NK-92 (cell line): ENCODE data around the gene LRFN2.
A peak's percentile ranks its signal among the peaks of the same experiment; 100 is the strongest.

ENCODE experiments used
- DNase-seq: peaks from one replicate; lab custom pipeline; 2025; ENCODE audit not compliant: unreplicated experiment; lab: John Stamatoyannopoulos, UW

Gene LRFN2

DNA sequence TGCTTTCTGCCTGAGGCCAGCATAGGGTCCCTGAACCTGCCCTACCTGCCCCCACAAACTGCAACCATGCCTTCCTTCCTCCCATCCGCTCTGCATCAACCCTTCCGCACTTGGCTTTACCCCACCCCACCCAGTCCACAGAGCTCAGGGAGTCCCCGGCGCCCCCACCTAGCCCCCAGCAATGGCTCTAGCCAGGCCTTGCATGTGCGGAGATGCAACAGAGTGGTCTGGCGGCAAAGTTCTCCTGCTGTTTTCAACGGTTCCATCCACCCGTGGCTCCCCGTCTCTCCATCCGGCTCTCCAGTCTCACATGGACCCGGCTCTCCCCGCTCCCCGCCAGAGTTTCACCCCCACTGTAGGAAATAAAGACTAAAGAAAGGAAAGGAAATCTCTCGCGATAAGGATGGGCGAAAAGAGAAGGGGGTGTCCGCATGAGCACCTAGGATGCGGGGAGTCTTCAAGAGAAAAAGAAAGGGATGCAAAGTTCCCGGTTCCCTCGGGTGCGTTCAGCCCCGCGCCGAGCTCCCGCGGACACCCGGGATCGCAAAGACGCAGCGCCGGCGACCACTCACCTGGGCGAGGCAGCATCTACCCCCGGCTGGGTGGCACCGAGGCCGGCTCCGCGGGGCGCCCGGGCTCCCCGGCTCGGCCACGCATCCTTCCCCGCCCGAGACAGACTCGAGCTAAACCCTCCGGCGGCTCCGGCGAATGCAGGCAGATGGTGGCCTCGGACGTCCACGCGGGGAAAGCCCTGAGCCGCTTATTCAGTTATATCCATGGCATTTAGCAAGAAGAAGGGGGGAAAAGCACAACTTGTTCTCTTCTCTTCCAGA lies 579 bp downstream of the LRFN2 start:
- no peak for DNase-seq

DNA sequence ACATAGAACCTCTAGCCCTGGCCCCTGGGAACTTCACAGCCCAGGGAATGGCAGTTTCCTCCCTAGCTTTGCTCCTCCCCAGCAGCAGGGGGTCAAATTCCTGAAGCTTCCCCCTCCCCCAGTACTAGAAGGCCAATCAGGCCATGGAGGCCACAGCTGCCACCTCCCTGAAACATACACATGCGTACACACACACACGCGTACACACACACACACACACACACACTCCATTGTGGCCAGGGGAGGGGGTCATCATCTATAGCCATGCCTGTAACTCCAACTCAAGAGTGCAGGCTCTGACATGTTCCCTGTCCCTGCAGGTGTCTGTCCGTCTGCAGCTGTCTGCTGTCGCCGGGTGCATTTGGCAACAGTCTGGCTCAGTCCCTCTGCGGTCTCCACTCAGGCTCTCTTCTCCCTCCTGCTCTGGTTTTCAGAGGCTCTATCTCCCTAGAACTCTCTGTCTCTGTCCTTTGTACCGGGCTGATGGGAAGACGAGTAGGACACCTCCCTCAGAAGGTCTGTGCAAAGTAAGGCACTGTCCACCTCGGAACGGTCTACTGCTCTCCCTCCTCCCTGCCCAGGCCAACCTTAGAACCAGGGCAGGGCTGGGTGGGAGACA lies 1.4 kb downstream of the LRFN2 start:
- DNase-seq, result no peak

DNA sequence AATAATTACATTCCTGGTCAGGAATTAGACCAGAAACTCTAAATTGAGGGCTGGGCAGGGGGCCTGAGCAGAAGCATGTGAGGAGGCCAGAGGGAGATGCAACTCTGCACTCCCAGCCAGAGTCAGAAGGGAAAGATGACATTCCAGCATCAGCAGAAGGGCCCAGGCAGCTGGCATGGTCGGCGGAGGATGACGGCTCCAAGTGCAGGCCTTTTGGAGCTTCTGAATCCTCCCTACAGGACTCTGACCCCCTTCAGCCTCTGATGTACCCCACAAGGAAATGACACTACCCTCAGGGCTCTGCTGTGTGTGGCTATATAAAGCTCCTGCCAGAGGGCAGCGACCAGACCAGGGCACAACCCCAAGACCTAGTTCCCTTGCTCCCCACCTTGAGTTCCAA lies 1.9 kb downstream of the LRFN2 start:
- no peak for DNase-seq

DNA sequence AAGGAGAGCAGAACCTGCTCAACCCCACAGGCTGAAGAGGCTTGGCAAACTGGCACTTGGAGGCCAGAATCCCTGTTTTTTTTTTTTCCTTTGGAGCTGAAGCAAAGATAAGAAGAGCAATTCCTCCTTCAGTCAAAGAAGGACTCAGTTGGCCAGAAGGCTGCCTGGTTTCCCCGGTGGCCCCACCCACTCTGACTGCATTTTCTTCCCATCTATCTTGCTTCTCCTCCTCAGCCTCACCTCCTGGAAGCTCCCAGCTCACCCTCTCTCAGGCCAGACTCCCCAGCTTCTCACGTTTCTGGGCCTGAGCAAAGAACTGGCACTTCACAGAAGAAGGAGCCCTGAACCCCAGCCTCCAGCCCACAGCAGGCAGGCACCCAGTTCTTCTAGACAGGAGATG lies 2.4 kb downstream of the LRFN2 start:
- DNase-seq, result no peak

- DNase-seq, result peak; percentile 11
Measured at GRCh38 chr6:40583709-40584108, 3.5 kb downstream of the LRFN2 start.

DNA sequence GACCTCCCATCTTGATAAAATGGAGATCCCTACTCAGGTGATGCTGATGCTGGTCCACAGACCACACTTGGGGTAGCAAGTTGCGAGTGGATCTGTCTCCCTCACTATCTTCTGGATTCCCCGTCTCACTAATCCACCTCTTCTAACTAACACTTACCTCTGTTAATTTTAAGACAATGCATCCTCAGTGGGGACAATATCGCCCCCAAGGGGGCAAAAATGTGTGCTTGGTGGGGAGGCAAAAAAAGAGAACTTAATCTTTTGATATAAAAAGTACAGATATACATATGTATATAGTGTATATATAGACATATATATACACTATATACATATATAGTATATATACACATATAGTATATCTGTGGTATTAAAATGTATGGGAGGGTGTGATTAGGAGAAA lies 4.3 kb downstream of the LRFN2 start:
- no peak for DNase-seq

- DNase-seq, result no peak
Measured at GRCh38 chr6:40579101-40579500, 8.1 kb downstream of the LRFN2 start.

DNA sequence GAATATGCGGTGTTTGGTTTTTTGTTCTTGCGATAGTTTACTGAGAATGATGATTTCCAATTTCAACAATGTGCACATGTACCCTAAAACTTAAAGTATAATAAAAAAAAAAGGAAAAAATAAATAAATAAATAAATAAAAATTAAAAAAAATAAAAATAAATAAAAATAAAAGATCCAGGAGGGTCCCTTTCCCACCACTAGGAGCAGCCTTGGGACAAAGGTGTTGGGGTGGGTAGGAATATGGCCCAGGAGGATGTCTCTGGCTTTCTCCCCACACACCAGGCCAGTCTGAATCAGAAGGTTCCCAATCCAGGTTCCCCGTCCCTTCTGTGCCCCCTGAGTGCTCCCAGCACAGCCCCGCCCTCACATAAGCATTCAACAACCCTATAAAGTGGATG lies 9.5 kb downstream of the LRFN2 start:
- DNase-seq, result no peak

DNA sequence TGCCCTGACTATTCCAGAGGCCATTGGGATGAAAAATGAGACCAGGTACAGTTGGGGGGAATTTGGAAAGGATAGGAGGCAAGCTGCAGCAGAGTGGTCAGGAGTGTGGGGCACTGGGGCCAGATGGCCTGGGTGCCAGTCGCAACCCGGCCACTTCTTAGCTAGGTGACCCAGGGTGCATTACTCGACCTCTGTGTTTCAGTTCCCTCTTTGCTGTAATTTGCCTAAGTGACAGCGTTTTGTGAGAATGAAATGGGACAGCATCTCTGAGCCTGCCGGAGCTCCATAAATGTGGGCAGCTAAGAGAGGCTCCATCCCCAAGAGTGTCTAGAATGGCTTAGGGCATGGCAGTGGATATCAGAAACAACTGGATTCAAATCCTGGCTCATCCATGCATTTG lies 13.9 kb downstream of the LRFN2 start:
- DNase-seq, result no peak

GRCh38 chr6:40569162-40569910 lies 17.8 kb downstream of the LRFN2 start:
- DNase-seq, result no peak

DNA sequence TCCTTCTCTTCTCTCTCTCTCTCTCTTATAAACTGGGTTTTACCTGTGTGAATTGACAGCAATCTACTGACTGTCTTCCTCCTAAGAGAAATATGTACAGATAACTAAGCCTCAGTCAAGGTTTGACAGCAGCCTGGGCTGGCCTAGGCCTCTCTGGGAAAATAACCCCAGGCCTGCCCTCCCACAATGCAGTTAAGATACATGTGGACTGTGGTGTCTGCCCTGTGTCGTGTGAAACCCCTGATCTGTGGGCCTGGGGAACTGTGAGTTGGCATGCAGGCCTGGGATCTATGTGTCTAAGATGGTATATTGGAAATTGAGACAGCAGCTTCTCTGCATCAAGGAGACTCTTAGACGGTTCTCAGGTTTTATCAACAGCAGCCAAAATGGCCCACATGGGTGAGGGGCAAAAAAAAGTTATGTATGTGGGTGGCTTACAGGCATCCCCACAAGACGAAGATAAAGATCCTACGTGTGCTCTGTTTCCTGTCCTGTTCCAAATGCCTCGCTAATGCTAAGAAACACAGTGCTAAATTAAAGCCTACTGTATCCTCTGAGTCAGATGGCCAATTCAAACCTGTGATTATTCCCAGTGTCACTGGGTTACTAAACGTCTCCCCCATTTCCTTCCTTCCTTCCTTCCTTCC lies 19.0 kb downstream of the LRFN2 start:
- DNase-seq, result no peak

DNA sequence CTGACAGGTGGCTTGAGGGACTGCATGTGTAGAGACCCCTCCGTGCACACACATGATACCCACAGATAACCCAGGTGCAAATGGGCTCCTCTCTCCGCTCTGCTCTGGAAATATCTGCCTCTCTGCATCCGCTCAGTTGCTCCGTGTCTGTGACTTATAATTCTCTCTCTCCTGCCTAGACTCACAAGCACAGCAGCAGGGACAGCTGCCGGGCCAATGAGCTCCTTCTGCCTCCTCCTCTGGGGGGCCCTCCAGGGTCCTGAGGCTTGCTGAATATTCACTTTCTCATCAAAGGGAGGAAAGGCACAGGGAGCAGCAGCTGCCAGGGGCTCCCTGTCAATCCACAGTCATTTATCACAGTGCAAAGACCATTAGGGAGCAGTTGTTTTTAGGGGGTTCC lies 24.1 kb downstream of the LRFN2 start:
- no peak for DNase-seq

GRCh38 chr6:40559056-40559455 lies 28.1 kb downstream of the LRFN2 start:
- DNase-seq, result no peak

DNA sequence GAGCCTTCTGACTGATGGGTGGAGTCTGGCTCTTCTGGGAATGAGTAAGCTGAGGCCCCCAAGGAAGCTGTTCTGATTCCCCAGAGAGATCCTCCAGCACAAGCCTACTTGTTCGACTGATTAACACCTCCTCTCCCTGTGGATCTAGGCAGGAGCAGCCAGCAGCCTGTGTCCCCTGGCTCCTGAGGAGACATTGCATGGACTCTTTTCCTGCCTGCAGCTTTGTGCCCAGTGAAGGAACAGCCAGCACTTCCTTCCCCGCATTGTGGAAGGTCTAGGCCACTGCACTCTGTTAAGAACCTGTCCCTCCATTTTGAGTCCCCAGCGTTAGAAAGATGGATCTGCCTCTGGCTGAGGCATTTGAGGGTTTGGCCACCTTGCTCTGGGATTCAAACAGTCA lies 29.1 kb downstream of the LRFN2 start:
- no peak for DNase-seq

GRCh38 chr6:40556881-40557280 lies 30.3 kb downstream of the LRFN2 start:
- DNase-seq, result no peak

- no peak for DNase-seq
Measured at GRCh38 chr6:40556023-40556422, 31.1 kb downstream of the LRFN2 start.

- DNase-seq, result no peak
Measured at GRCh38 chr6:40555092-40555491, 32.1 kb downstream of the LRFN2 start.

DNA sequence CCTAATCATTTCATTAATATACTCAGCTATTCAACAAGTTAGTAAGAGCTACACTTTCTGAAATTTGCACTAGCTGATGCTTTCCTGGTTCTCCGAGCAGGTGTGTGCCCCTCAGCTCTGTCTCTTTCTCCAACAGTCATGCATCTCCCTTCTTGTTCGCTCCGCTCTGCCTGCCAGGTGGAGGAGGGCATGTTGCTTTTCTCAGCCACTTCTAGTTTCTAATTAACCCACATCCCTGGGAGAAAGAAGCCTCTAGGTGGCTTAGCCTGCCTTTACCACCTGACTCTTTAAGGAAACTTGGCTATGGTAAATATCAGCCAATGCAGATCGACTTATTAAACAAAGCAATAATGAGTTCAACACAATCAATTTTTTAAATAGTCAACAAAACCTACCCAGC lies 34.2 kb downstream of the LRFN2 start:
- DNase-seq, result no peak

- DNase-seq, result no peak
Measured at GRCh38 chr6:40551966-40552505, 35.1 kb downstream of the LRFN2 start.

GRCh38 chr6:40550202-40551101 lies 36.7 kb downstream of the LRFN2 start:
- DNase-seq, result no peak
